GM23248 (cell line): ENCODE results near the gene RBFOX2.

Experiments used
- EZH2 ChIP-seq: fragments of 200-600 bp; sonication (generic); IDR thresholded peaks from 2 replicates; pipeline ENCODE4 v1.6.1; 2018; ENCODE audit warnings: antibody characterized with exemption, mild to moderate bottlenecking; ENCODE audit not compliant: insufficient read depth, poor library complexity, severe bottlenecking
- EZH2phosphoT487 ChIP-seq: fragments of 200-600 bp; sonication (generic); IDR thresholded peaks from 2 replicates; pipeline ENCODE4 v1.6.1; 2018; ENCODE audit warnings: antibody characterized with exemption, moderate library complexity, mild to moderate bottlenecking, low read depth; ENCODE audit not compliant: insufficient read depth

GRCh38 chr22:35841907-35842518, 186.6 kb downstream of the RBFOX2 start:
- TF ChIP-seq EZH2 (no peak), EZH2phosphoT487 (no peak)
